Measurements from ENCODE around the gene DDX17. TPM values are rescaled to one million over a fixed set of nuclear protein-coding genes. Genes with fewer than 3 reads are reported as not detected.

Gene DDX17
- total RNA-seq, result 100 to 1,000 TPM; 552 to 558 TPM

DNA sequence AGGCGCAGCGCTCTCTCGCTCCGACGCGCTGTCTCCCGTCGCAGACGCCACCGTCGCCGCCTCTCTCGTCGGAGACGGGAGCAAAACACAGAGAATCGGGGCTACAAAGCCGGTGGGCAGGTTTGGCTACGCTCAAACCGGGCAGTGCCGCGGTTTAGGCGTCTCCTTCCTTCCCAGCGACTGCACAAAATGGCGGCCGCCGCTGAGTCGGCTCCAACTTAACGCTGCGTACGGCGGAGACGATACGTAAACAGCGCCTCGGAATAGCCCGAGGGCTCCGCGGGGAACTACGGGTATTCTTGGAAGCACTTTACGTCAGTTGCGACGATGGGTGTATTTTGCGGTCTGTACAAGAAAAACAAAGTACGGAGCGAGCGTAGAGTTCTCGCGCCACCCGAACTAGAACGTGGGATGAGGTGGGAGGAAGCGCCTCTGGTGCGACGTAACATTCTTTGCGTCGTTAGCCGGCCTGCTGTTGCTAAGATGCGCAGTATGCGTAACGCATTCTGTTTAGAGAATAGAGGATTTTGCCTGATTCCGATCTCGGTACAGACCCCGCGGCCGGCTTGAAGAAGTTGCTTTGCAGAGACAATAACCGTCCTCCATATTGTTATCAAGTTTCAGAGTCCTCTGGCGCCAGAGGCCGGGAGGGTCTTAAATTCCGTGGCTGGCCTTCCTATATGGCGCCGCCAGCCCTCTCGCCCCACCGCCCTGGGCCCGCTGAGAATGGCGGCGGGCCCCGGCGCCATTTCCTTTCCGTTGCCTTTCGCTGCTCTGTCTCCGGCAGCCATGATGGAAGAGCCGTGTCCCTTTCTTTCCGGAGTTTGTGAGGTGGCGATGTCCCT lies at the start of gene DDX17:
Gene DDX17 (minus strand): TSS at position 194 of the 845 bp plus-strand sequence.

DNA sequence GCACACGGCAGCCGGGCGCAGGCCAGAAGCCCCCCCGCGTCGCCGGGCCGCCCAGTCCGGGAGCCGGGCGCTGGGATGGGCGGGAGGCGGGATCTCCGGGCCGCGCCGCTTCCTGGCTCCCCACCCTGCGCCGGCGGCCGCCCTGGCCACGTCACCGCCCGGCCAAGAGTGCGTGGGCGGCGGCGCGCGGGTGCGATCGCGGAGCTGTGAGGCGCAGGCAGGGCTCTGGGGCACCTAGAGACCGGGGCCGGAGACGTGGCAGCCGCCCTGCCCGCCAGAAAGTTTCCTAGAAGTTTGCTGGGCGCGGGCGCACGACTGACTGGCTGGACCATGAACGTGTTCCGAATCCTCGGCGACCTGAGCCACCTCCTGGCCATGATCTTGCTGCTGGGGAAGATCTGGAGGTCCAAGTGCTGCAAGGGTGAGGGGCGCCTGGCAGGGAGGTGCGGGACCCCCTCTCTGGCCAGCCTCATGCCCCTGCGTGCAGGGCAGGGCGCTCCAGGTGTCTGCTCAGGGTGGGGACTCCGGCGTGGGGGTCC lies 38.1 kb downstream of the DDX17 start, which contains the start of gene KDELR3:
Gene KDELR3 (plus strand): TSS at position 193 of the 539 bp plus-strand sequence. CDS start 138 bp downstream, at position 331.

DNA sequence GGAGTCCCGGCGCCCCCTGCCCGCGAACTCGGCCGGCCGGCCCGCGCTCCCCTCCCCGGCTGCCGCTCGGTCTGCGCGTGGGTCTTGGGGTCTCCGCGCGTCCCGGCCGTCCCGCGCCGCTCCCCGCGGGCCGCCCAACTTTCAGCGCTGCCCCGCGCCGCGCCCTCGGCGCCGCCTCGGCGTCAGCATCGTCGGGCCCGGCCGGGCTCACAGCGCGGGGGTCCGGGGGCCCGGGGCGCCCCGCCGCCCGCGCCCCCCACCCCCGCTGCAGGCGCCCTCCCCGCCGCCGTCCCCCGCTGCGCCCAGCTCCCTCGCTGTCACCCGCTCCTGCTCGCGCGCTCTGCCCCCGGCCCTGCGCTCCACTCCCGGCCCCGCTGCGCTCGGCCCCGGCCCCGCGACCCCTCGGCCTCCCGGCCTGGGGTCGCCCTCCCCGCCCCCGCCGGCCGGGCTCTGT lies 51.0 kb downstream of the DDX17 start, which contains the start of gene KCNJ4:
Gene KCNJ4 (minus strand): TSS at position 124 of the 454 bp plus-strand sequence. CDS start 27,067 bp downstream, outside the sequence.

Other genes starting within 250 kb of the DDX17 start
- 10 to 100 TPM; 39.6 to 39.9 TPM for gene TMEM184B, start 233.3 kb downstream of the DDX17 start, total RNA-seq
- gene CSNK1E, start 188.9 kb downstream of the DDX17 start, total RNA-seq, result 10 to 100 TPM; 75.9 to 76.2 TPM
- not detected for gene KCNJ4, start 51.1 kb downstream of the DDX17 start, total RNA-seq
- gene KDELR3, start 38.2 kb downstream of the DDX17 start, total RNA-seq, result under 1 TPM; 0.38 to 0.72 TPM
- 1 to 10 TPM; 8.1 to 9.6 TPM for gene DMC1, start 63.9 kb upstream of the DDX17 start, total RNA-seq
- gene FAM227A, start 150.1 kb upstream of the DDX17 start, total RNA-seq, result under 1 TPM in 1 of 2 experiments, not detected in 1; 0.13 TPM
- 10 to 100 TPM; 12.6 to 14.1 TPM for gene CBY1, start 150.3 kb upstream of the DDX17 start, total RNA-seq
- gene TOMM22, start 175.6 kb upstream of the DDX17 start, total RNA-seq, result 10 to 100 TPM; 76.7 to 77.6 TPM
- gene JOSD1, start 194.6 kb upstream of the DDX17 start, total RNA-seq, result 10 to 100 TPM; 66.4 to 71.7 TPM
- gene GTPBP1, start 199.6 kb upstream of the DDX17 start, total RNA-seq, result 10 to 100 TPM; 61.3 to 62.8 TPM
- 100 to 1,000 TPM; 582 to 593 TPM for gene SUN2, start 249.7 kb upstream of the DDX17 start, total RNA-seq